ENCODE results near the gene SYN1.
"Not testable (repeated sequence)": the region's sequence is repeated elsewhere in the genome, so short reads cannot be mapped to it uniquely, and the experiment has no call there.

SYN1 gene

GRCh38 chrX:47619486-47620302 is at the start of gene SYN1:
TSS of gene SYN1 (minus strand) at chrX:47619857. CDS start at chrX:47619728, 129 bp downstream.
- H3K4me3 Mint-ChIP-seq: peak within 1 kb of the TSS; percentile 56
- peaks cover 6% of the 10 kb centered on the region for H3K4me1 Mint-ChIP-seq
- DNase-seq (ENCODE audit: low spot score in 2 of 2): peak; percentile 71 to 87
- peak; percentile 87 for ATAC-seq
- H3K36me3 Mint-ChIP-seq: peaks cover 6% of the 10 kb centered on the region
- no peak within 1 kb of the TSS for H3K27ac Mint-ChIP-seq
- H3K9me3 Mint-ChIP-seq: no peaks in the 10 kb centered on the region

DNA sequence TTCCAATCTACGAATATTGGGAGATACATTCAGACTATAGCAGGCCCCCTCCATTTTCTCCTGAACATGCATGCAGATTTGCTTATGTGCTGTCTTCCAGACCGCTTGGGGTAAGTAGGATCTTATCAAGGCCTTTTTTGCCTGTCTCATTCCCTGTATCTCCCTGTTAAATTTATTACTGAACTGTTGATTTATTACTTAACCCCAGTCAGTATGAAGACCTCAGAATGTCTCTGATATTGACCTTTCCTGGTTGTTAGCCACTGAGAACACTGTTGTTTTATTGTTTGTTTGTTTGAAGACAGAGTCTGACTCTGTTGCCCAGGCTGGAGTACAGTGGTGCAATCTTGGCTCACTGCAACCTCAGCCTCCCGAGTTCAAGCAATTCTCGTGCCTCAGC is 46.1 kb upstream of the SYN1 start:
- not testable (repeated sequence) for H3K4me3 Mint-ChIP-seq; H3K27ac Mint-ChIP-seq; DNase-seq (ENCODE audit: low spot score in 2 of 2); H3K9me3 Mint-ChIP-seq; ATAC-seq; H3K36me3 Mint-ChIP-seq
- H3K4me1 Mint-ChIP-seq: peaks cover 13% of the 10 kb centered on the region

DNA sequence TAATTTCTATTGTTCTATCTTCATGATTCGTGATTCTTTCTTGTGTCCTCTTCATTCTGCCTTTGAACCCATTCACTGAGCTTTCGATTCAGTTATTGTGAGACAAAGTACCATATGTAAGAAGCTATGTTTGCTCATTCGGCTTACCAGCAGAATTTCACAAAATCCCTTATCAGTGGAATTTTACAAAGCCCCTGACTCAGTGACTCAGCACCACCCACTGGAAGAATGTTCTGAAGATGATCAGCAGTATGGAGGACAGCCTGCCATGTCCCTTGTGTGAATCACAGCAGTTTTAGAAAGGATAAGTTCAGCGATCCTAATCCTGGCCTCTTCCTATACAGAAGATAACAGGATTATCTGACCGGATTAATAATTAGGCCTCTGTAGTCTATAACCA is 45.1 kb upstream of the SYN1 start:
- Mint-ChIP-seq H3K4me3 (no peak overlapping the region), H3K9me3 (no peaks in the 10 kb centered on the region), H3K4me1 (peaks cover 18% of the 10 kb centered on the region)

GRCh38 chrX:47662144-47662657 is 42.5 kb upstream of the SYN1 start:
- H3K4me3 Mint-ChIP-seq: peak overlapping the region; percentile 25
- peak in 1 of 2 donors; percentile 50 for DNase-seq (ENCODE audit: low spot score in 2 of 2)
- ATAC-seq: peak; percentile 42

More for the DNA sequence above, 45.1 kb upstream of the SYN1 start:
- Mint-ChIP-seq H3K27ac (no peak overlapping the region), H3K36me3 (no peaks in the 10 kb centered on the region)
- DNase-seq (ENCODE audit: low spot score in 2 of 2) (peak in 1 of 2 donors; percentile 2), ATAC-seq (no peak)

GRCh38 chrX:47661539-47661938 is 41.9 kb upstream of the SYN1 start:
- no peaks in the 10 kb centered on the region for H3K9me3 Mint-ChIP-seq
- ATAC-seq (no peak), DNase-seq (ENCODE audit: low spot score in 2 of 2) (peak in 1 of 2 donors; percentile 23)
- no peak overlapping the region for H3K4me3 Mint-ChIP-seq
- H3K27ac Mint-ChIP-seq: no peak overlapping the region
- peaks cover 25% of the 10 kb centered on the region for H3K36me3 Mint-ChIP-seq
- H3K4me1 Mint-ChIP-seq: peaks cover 29% of the 10 kb centered on the region

More at GRCh38 chrX:47662144-47662657, 42.5 kb upstream of the SYN1 start:
- Mint-ChIP-seq H3K27ac (peak overlapping the region; percentile 79), H3K36me3 (peaks cover 18% of the 10 kb centered on the region), H3K9me3 (no peaks in the 10 kb centered on the region), H3K4me1 (peaks cover 26% of the 10 kb centered on the region)

DNA sequence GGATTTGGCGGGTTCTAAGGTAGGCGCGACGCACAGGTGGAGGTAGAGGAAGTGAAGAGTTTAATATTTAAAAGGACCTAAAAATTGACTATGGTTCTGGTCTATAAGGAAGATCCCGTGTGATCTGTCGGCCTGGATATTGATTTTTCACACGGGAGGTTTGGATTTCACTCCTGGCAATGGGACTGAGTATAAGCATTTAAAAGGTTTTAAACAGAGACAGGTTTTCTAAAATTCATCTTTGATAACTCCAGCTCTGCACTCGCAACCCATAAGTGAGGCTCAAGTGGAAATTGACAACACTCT is 39.7 kb upstream of the SYN1 start:
- Mint-ChIP-seq H3K9me3 (no peaks in the 10 kb centered on the region), H3K4me1 (peaks cover 35% of the 10 kb centered on the region), H3K27ac (peak overlapping the region; percentile 98), H3K36me3 (peaks cover 47% of the 10 kb centered on the region), H3K4me3 (peak overlapping the region; percentile 78)
- no peak for ATAC-seq
- no peak for DNase-seq (ENCODE audit: low spot score in 2 of 2)

GRCh38 chrX:47658684-47659420 is 39.2 kb upstream of the SYN1 start, which contains the start of gene UXT:
TSS of gene UXT (minus strand) at chrX:47659180. CDS start at chrX:47658927, 253 bp downstream.
- DNase-seq (ENCODE audit: low spot score in 2 of 2) (peak; percentile 73 to 92), ATAC-seq (peak; percentile 92)
- Mint-ChIP-seq H3K9me3 (no peaks in the 10 kb centered on the region), H3K4me1 (peaks cover 33% of the 10 kb centered on the region), H3K27ac (peak within 1 kb of the TSS; percentile 98), H3K36me3 (peaks cover 52% of the 10 kb centered on the region), H3K4me3 (peak within 1 kb of the TSS; percentile 78)

DNA sequence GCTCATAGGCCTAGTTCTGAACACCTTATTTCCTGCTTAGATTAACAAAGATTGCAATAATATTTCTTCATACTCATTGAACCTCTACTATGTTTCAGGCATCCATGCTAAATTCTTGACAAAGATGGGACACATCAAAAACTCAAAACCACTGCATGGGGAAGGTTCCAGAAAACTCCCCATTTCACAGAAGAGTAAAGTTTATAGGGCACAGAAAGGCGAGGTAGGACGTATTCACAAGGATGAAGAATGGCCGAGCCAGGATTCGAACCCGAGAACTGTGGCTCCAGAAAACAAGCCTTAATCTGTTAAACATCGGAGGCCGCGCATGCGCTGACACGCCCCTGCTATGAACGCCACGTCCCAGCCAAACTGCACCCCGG is 38.6 kb upstream of the SYN1 start:
- Mint-ChIP-seq H3K27ac (peak overlapping the region; percentile 98), H3K9me3 (no peaks in the 10 kb centered on the region), H3K4me1 (peaks cover 33% of the 10 kb centered on the region), H3K36me3 (peaks cover 57% of the 10 kb centered on the region), H3K4me3 (peak overlapping the region; percentile 78)
- ATAC-seq (no peak), DNase-seq (ENCODE audit: low spot score in 2 of 2) (no peak)

GRCh38 chrX:47651043-47651905 is 31.6 kb upstream of the SYN1 start:
- no peaks in the 10 kb centered on the region for H3K9me3 Mint-ChIP-seq
- peak overlapping the region; percentile 91 for H3K27ac Mint-ChIP-seq
- DNase-seq (ENCODE audit: low spot score in 2 of 2): no peak
- peaks cover 92% of the 10 kb centered on the region for H3K36me3 Mint-ChIP-seq
- no peak for ATAC-seq
- H3K4me3 Mint-ChIP-seq: peak overlapping the region; percentile 84
- H3K4me1 Mint-ChIP-seq: peaks cover 66% of the 10 kb centered on the region

- H3K27ac Mint-ChIP-seq: peak within 1 kb of the TSS; percentile 91
- peak; percentile 56 to 88 for DNase-seq (ENCODE audit: low spot score in 2 of 2)
- H3K4me1 Mint-ChIP-seq: peaks cover 65% of the 10 kb centered on the region
- peak; percentile 96 for ATAC-seq
- H3K9me3 Mint-ChIP-seq: no peaks in the 10 kb centered on the region
- peaks cover 92% of the 10 kb centered on the region for H3K36me3 Mint-ChIP-seq
- peak within 1 kb of the TSS; percentile 84 for H3K4me3 Mint-ChIP-seq
Measured at GRCh38 chrX:47650164-47651042, 30.7 kb upstream of the SYN1 start, which contains the start of gene ELK1. TSS of gene ELK1 (minus strand) at chrX:47650563. CDS start at chrX:47641441, 9,122 bp downstream.

- ATAC-seq (no peak), DNase-seq (ENCODE audit: low spot score in 2 of 2) (no peak)
- H3K4me1 Mint-ChIP-seq: peaks cover 70% of the 10 kb centered on the region
- peak overlapping the region; percentile 84 for H3K4me3 Mint-ChIP-seq
- H3K36me3 Mint-ChIP-seq: peaks cover 89% of the 10 kb centered on the region
- peak overlapping the region; percentile 91 for H3K27ac Mint-ChIP-seq
- no peaks in the 10 kb centered on the region for H3K9me3 Mint-ChIP-seq
Measured at GRCh38 chrX:47649781-47650163, 30.1 kb upstream of the SYN1 start.

- Mint-ChIP-seq H3K4me3 (peak overlapping the region; percentile 84), H3K4me1 (peaks cover 75% of the 10 kb centered on the region), H3K27ac (peak overlapping the region; percentile 91), H3K9me3 (no peaks in the 10 kb centered on the region), H3K36me3 (peaks cover 89% of the 10 kb centered on the region)
- ATAC-seq (no peak), DNase-seq (ENCODE audit: low spot score in 2 of 2) (no peak)
Measured at GRCh38 chrX:47649271-47649670, 29.6 kb upstream of the SYN1 start.

DNA sequence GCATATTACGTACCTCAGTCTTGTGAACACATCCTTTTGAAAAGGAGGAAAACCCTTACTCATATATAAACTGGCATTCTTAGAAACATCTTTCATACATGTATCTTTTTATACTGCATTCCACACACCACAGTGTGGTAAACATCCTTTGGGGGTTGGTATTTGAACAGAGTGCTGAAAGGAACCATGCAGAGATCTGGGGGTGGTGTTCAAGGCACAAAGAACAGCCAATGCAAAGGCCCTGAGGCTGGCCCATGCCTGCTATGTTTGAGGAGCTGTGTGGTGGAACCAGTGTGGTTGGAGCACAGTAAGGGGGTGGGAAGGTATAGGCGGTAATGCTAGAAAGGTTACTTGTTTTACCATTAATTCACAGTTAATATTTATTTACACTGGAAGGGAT is 28.7 kb upstream of the SYN1 start:
- DNase-seq (ENCODE audit: low spot score in 2 of 2): no peak
- peak overlapping the region; percentile 84 for H3K4me3 Mint-ChIP-seq

DNA sequence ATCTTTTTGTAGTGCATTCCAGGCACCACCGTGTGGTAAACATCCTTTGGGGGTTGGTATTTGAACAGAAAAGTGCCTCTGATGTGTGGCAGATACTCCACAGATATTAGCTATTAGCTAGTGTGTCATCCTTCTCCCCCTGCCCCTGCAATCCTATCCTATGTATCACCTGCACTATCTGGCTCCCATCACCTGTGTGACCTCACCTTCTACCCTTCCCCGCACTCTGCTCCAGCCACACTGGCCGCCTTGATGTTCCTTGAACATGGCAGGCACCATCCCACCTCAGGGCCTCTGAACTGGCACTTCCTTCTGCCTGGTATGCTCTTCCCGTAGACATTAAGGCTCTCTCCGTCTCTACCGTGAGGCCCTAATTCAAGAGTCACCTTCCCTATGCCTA is 27.0 kb upstream of the SYN1 start:
- DNase-seq (ENCODE audit: low spot score in 2 of 2): no peak
- no peak overlapping the region for H3K4me3 Mint-ChIP-seq
- peaks cover 62% of the 10 kb centered on the region for H3K4me1 Mint-ChIP-seq
- no peaks in the 10 kb centered on the region for H3K9me3 Mint-ChIP-seq
- H3K36me3 Mint-ChIP-seq: peaks cover 77% of the 10 kb centered on the region
- no peak for ATAC-seq
- peak overlapping the region; percentile 69 for H3K27ac Mint-ChIP-seq

More for the DNA sequence above, 28.7 kb upstream of the SYN1 start:
- no peak for ATAC-seq
- H3K36me3 Mint-ChIP-seq: peaks cover 89% of the 10 kb centered on the region
- peak overlapping the region; percentile 91 for H3K27ac Mint-ChIP-seq
- no peaks in the 10 kb centered on the region for H3K9me3 Mint-ChIP-seq
- H3K4me1 Mint-ChIP-seq: peaks cover 77% of the 10 kb centered on the region

Data from stimulated activated effector memory CD8-positive, alpha-beta T cell treated with anti-CD3 and anti-CD28 coated beads, Interleukin-12 subunit alpha, Interleukin-12 subunit beta, amount 100 ng/mL, for 72 hours (primary cell).